Measurements from ENCODE around the gene PDLIM7. TPM values are rescaled to one million over a fixed set of nuclear protein-coding genes. Genes with fewer than 3 reads are reported as not detected.

Gene PDLIM7
- total and polyA plus RNA-seq, 2 experiments from 2014 or later = 94.7 to 128 TPM

DNA sequence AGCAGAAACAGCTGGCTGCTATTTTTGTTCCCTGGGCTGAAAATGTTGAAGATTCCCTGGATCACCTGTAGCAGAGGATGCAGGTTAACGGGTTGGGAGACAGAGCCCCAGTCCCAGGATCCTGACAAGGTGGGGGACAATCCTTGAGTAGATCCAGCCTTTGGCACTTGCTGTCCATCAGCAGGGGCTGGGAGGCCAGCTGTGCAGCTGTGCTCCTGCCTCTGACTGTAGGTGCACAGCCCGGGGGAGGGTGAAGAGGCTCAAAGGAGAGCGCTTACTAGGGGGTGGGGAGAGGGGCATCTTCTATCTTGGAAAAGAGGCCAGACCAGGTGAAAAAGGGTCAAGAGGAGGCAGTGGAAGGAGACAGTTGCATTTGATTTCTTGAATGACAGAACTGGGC lies 22.9 kb upstream of the PDLIM7 start:
- Mint-ChIP-seq H3K27me3 (ENCODE audit: insufficient read depth, low read depth, poor library complexity) (peaks cover 19% of the 10 kb centered on the region), H3K4me1 (peaks cover 9% of the 10 kb centered on the region), H3K4me3 (no peak overlapping the region), H3K36me3 (ENCODE audit: low read depth) (peaks cover 56% of the 10 kb centered on the region), H3K27ac (no peak overlapping the region), H3K9me3 (no peaks in the 10 kb centered on the region; the same call in 2 of the 3 replicates)
- H3K4me1 ChIP-seq (ENCODE audit: insufficient read depth) = no peaks in the 10 kb centered on the region; the same call in 1 of the 2 replicates
- peaks cover 12% of the 10 kb centered on the region for H3K79me2 ChIP-seq (replicated peaks; ENCODE audit: insufficient read depth)
- H3F3A ChIP-seq (replicated peaks; ENCODE audit: low read depth) = peaks cover 13% of the 10 kb centered on the region
- H4K20me1 ChIP-seq (replicated peaks; ENCODE audit: insufficient read depth) = peaks cover 8% of the 10 kb centered on the region; the same call in 1 of the 2 replicates
- no peaks in the 10 kb centered on the region for H3K27me3 ChIP-seq (ENCODE audit: insufficient read depth)
- no peak overlapping the region for H3K4me2 ChIP-seq
- no peak overlapping the region for H3K27ac ChIP-seq (ENCODE audit: low read depth)
- DNase-seq (ENCODE audit: low spot score) = no peak
- H3K36me3 ChIP-seq (ENCODE audit: insufficient read depth) = peaks cover 14% of the 10 kb centered on the region; the same call in 1 of the 2 replicates
- TF ChIP-seq, protein P1, sequence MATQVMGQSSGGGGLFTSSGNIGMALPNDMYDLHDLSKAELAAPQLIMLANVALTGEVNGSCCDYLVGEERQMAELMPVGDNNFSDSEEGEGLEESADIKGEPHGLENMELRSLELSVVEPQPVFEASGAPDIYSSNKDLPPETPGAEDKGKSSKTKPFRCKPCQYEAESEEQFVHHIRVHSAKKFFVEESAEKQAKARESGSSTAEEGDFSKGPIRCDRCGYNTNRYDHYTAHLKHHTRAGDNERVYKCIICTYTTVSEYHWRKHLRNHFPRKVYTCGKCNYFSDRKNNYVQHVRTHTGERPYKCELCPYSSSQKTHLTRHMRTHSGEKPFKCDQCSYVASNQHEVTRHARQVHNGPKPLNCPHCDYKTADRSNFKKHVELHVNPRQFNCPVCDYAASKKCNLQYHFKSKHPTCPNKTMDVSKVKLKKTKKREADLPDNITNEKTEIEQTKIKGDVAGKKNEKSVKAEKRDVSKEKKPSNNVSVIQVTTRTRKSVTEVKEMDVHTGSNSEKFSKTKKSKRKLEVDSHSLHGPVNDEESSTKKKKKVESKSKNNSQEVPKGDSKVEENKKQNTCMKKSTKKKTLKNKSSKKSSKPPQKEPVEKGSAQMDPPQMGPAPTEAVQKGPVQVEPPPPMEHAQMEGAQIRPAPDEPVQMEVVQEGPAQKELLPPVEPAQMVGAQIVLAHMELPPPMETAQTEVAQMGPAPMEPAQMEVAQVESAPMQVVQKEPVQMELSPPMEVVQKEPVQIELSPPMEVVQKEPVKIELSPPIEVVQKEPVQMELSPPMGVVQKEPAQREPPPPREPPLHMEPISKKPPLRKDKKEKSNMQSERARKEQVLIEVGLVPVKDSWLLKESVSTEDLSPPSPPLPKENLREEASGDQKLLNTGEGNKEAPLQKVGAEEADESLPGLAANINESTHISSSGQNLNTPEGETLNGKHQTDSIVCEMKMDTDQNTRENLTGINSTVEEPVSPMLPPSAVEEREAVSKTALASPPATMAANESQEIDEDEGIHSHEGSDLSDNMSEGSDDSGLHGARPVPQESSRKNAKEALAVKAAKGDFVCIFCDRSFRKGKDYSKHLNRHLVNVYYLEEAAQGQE (IDR thresholded peaks at IDR 0.05; ENCODE audit: unreplicated experiment) = no peak
- TF ChIP-seq NANOG (IDR thresholded peaks at IDR 0.05; ENCODE audit: borderline replicate concordance) = no peak
- TF ChIP-seq JUNB (IDR thresholded peaks at IDR 0.05; ENCODE audit: unreplicated experiment) = no peak
- no peak for TF ChIP-seq ZNF114 (CRISPR knock-in tag; IDR thresholded peaks at IDR 0.05)
- TF ChIP-seq, protein P2, sequence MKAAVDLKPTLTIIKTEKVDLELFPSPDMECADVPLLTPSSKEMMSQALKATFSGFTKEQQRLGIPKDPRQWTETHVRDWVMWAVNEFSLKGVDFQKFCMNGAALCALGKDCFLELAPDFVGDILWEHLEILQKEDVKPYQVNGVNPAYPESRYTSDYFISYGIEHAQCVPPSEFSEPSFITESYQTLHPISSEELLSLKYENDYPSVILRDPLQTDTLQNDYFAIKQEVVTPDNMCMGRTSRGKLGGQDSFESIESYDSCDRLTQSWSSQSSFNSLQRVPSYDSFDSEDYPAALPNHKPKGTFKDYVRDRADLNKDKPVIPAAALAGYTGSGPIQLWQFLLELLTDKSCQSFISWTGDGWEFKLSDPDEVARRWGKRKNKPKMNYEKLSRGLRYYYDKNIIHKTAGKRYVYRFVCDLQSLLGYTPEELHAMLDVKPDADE (IDR thresholded peaks at IDR 0.05) = no peak
- TF ChIP-seq EZH2 (IDR thresholded peaks at IDR 0.05; ENCODE audit: low read depth, unreplicated experiment) = no peak
- TF ChIP-seq POLR2AphosphoS5 (IDR thresholded peaks at IDR 0.05; ENCODE audit: low read depth) = no peak
- TF ChIP-seq, protein P3, sequence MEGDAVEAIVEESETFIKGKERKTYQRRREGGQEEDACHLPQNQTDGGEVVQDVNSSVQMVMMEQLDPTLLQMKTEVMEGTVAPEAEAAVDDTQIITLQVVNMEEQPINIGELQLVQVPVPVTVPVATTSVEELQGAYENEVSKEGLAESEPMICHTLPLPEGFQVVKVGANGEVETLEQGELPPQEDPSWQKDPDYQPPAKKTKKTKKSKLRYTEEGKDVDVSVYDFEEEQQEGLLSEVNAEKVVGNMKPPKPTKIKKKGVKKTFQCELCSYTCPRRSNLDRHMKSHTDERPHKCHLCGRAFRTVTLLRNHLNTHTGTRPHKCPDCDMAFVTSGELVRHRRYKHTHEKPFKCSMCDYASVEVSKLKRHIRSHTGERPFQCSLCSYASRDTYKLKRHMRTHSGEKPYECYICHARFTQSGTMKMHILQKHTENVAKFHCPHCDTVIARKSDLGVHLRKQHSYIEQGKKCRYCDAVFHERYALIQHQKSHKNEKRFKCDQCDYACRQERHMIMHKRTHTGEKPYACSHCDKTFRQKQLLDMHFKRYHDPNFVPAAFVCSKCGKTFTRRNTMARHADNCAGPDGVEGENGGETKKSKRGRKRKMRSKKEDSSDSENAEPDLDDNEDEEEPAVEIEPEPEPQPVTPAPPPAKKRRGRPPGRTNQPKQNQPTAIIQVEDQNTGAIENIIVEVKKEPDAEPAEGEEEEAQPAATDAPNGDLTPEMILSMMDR (conservative IDR thresholded peaks at IDR 0.05; ENCODE audit: low read depth in 2 of 2) = no peak
- no peak for TF ChIP-seq ZNF331 (CRISPR knock-in tag; IDR thresholded peaks at IDR 0.05; ENCODE audit: low read depth)
- TF ChIP-seq, protein P4, sequence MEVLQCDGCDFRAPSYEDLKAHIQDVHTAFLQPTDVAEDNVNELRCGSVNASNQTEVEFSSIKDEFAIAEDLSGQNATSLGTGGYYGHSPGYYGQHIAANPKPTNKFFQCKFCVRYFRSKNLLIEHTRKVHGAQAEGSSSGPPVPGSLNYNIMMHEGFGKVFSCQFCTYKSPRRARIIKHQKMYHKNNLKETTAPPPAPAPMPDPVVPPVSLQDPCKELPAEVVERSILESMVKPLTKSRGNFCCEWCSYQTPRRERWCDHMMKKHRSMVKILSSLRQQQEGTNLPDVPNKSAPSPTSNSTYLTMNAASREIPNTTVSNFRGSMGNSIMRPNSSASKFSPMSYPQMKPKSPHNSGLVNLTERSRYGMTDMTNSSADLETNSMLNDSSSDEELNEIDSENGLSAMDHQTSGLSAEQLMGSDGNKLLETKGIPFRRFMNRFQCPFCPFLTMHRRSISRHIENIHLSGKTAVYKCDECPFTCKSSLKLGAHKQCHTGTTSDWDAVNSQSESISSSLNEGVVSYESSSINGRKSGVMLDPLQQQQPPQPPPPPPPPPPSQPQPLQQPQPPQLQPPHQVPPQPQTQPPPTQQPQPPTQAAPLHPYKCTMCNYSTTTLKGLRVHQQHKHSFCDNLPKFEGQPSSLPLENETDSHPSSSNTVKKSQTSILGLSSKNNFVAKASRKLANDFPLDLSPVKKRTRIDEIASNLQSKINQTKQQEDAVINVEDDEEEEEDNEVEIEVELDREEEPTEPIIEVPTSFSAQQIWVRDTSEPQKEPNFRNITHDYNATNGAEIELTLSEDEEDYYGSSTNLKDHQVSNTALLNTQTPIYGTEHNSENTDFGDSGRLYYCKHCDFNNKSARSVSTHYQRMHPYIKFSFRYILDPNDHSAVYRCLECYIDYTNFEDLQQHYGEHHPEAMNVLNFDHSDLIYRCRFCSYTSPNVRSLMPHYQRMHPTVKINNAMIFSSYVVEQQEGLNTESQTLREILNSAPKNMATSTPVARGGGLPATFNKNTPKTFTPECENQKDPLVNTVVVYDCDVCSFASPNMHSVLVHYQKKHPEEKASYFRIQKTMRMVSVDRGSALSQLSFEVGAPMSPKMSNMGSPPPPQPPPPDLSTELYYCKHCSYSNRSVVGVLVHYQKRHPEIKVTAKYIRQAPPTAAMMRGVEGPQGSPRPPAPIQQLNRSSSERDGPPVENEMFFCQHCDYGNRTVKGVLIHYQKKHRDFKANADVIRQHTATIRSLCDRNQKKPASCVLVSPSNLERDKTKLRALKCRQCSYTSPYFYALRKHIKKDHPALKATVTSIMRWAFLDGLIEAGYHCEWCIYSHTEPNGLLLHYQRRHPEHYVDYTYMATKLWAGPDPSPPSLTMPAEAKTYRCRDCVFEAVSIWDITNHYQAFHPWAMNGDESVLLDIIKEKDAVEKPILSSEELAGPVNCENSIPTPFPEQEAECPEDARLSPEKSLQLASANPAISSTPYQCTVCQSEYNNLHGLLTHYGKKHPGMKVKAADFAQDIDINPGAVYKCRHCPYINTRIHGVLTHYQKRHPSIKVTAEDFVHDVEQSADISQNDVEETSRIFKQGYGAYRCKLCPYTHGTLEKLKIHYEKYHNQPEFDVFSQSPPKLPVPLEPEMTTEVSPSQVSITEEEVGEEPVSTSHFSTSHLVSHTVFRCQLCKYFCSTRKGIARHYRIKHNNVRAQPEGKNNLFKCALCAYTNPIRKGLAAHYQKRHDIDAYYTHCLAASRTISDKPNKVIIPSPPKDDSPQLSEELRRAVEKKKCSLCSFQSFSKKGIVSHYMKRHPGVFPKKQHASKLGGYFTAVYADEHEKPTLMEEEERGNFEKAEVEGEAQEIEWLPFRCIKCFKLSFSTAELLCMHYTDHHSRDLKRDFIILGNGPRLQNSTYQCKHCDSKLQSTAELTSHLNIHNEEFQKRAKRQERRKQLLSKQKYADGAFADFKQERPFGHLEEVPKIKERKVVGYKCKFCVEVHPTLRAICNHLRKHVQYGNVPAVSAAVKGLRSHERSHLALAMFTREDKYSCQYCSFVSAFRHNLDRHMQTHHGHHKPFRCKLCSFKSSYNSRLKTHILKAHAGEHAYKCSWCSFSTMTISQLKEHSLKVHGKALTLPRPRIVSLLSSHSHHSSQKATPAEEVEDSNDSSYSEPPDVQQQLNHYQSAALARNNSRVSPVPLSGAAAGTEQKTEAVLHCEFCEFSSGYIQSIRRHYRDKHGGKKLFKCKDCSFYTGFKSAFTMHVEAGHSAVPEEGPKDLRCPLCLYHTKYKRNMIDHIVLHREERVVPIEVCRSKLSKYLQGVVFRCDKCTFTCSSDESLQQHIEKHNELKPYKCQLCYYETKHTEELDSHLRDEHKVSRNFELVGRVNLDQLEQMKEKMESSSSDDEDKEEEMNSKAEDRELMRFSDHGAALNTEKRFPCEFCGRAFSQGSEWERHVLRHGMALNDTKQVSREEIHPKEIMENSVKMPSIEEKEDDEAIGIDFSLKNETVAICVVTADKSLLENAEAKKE (CRISPR knock-in tag; IDR thresholded peaks at IDR 0.05) = no peak
- no peaks in the 10 kb centered on the region for H3K9me2 ChIP-seq (ENCODE audit: insufficient read depth)
- H3K4me3 ChIP-seq = no peak overlapping the region
- no peak for ATAC-seq
- H2AFZ ChIP-seq = no peak overlapping the region
